Stimulated activated CD4-positive, alpha-beta T cell treated with anti-CD3 and anti-CD28 coated beads, TNF-alpha, amount 100 ng/mL, for 24 hours (primary cell): ENCODE results near the gene MYO16.

ENCODE experiments used
- DNase-seq, 3 experiments: peaks; one replicate each; pipeline ENCODE4 v3.0.0-alpha.2; 2020; ENCODE audit warnings: low read depth in 3 of 3

The MYO16 gene

GRCh38 chr13:108629181-108629752, at the start of gene MYO16:
MYO16 (plus strand) TSS chr13:108629611; CDS start chr13:108629845, 234 bp downstream.
- no peak for DNase-seq

DNA sequence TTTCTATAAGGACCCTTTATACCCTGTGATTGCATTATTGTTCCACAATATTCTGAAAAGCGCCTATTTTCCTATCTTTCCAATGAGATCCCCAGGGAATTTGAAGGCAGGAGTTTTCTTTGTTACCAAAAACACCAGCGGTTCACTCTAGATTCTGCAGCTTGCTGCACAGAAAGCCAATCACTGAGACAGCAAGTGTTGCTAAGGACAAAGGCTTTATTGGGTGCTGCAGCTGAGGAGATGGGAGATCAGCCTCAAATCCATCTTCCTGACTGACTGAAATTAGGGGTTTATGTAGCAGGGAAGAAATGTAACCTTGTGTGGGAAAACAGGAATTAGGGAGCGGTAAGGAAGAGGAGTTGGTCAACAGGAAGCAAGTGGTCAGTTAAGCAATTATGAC, 42.6 kb upstream of the MYO16 start:
- no peak for DNase-seq

GRCh38 chr13:108588516-108588915, 40.9 kb upstream of the MYO16 start:
- no peak for DNase-seq

GRCh38 chr13:108594153-108594552, 35.3 kb upstream of the MYO16 start:
- DNase-seq, result no peak

DNA sequence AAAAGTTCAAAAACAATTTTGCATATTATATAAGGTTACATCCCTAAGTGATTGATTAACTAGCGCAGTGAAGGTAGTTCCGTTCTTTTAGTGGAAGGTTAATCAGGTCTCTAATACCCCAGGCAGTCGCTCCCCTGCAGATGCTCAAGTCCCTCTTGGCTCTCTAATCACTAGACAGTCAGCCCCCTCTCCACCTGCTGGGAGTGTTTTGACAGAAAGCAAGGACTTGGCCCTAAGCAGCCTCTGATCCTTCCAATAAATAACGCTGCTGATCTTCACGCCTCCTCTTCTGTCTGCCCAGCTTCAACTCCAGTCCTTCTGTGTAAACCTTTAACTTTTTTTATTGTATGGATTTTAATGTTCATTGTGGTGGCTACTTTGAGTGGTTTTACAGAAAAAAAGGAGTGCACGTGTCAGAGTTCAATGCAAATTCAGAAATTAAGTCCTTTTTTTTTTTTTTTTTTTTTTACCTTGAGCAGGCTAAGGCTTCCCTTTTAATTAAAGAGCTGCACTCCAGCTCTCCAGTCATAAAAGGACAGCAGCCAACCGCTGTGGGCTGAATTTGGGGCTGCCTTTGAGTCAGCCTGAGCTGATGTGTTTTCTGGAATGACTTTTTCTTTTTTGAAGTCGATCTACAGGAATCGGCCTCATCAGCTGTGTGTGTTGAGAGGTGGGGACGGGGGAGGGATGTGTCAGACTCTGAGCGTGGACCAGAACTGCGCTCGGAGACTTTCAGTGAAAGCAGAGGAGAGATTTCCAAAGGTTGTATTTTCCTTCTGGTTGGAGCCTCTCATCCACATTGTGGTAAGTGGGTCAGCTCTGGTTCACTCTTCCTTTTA, 33.8 kb upstream of the MYO16 start:
- peak in 1 of 3 experiments; percentile 9 for DNase-seq

GRCh38 chr13:108597943-108598342, 31.5 kb upstream of the MYO16 start:
- no peak for DNase-seq

DNA sequence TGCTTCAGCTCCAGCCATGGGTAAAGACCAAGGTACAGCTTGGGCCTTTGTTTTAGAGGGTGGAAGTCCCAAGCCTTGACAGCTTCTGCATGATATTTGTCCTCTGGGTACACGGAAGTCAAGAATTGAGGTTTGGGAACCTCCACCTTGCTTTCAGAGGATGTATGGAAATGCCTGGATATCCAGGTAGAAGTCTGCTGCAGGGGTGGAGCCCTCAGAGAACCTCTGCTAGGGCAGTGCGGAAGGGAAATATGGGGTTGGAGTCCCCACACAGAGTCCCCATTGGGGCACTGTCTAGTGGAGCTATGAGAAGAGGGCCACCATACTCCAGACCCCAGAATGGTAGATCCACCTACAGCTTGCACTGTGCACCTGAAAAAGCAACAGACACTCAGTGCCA, 23.0 kb upstream of the MYO16 start:
- no peak for DNase-seq

DNA sequence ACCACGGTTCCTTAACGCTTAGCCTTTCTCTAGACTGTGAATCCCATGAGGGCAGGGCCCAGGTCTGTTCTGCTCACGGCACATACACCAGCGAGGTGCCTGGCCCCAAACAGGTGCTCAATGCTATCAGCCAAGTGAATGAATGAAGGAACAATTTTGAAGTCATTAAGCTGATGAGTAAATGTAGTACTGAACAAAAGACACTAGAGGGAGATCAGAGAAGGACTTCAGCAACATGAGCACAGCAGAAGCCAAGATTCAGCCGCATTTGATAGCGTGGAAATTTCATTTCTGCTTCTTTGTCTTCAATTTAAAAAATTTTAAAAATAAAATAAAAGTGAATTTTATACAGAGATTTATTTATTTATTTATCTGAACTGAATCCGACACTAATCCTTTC, 20.1 kb upstream of the MYO16 start:
- DNase-seq, result no peak

- no peak for DNase-seq
Observed at GRCh38 chr13:108610507-108610906, 18.9 kb upstream of the MYO16 start.

- no peak for DNase-seq
Observed at GRCh38 chr13:108615241-108615640, 14.2 kb upstream of the MYO16 start.

DNA sequence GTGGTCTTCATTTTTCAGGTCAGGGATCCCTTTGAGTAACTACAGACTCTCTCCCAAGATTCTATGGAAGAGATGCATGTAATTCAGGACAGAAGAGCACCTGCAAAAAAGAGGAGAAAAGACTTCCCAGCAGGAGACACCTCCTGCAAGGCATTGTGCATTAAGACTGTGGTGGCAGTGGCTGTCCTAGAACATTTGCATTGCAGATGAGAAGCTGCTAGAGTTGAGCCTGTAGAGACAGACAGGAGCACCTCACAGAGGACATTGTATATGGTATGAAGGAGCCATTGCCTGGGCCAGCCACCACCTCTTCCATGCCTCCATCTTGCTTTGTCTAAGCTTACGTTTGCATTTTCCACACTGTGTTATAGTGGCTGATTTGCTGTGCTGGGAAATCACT, 11.2 kb upstream of the MYO16 start:
- DNase-seq, result no peak

GRCh38 chr13:108621462-108621861, 7.9 kb upstream of the MYO16 start:
- no peak for DNase-seq

GRCh38 chr13:108624108-108624507, 5.3 kb upstream of the MYO16 start:
- no peak for DNase-seq

DNA sequence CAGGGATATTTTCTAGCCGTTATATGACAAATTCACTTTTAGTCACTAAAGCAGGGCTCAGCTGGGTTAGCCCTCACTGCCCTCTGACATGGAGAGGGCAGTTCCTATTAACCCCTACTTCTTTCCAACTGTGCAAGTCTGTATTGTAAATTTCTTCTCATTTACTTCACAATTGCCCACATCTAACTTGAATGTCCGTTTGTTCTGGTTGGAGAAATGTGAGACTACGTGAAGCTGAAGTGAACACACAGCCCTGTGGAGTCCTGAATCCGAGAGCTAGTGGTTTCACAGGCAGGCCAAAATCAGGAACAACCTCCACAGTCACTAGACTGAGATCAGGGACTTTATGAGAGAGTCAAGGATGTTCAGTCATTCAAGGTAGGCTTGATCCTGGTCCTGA, 4.4 kb upstream of the MYO16 start:
- DNase-seq, result no peak

GRCh38 chr13:108629988-108630387, 577 bp downstream of the MYO16 start:
- no peak for DNase-seq

DNA sequence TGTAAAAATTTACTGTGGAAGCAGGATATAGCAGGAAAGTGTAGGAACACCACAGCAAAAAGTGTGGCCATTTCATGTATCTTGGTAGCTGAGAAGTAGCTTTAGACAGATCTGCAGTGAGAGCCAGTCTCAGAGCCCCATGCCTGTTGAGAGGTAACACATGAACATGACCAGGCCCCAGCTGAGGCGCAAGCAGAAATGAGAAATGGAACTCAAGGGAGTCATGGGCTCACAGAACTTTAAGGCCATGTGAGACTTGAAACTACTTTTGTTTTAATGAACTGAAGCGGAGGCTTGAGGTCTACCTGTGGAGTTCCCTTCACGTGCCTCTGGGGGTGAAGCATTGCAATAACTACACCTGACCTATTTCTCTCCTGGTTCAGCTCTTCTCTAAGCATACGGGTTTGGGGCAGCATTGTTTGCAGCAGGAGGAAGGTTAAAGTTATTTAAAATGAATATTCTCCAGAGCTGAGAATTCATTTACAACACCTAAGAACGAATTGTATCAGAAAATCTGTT, 3.3 kb downstream of the MYO16 start:
- no peak for DNase-seq

GRCh38 chr13:108638901-108639300, 9.5 kb downstream of the MYO16 start:
- no peak for DNase-seq

DNA sequence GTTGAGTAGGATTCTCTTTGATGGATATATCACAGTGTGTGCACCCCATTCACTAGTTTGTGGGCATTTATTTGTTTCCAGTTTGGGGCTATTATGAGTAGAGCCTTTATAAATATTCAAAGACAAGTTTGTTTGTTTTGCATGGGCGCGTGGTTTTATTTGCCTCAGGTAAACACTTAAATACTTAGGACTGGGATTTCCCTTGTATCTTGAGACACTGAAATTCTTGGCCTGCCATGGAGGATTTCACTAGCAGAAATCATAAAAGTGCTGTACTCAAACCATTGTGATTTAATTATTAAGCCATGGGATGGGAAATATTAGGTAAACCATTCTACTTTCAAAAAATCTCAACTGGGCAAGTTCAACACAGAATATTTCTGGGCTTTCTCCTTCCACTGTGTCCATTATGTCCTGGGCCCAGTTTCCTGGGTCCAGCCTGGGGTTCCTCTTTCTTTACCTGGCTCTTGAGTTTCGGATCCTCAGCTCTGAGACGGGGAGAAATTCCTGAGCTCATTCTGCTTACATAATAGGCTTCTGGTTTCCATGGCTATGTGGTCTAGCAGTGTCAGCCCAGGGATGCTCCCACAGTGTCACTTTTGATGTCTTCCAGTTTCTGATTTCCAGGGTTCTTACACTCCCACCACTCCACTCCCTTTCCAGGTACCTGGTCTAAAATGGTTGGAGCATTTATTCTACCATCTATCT, 14.4 kb downstream of the MYO16 start:
- DNase-seq, result no peak

DNA sequence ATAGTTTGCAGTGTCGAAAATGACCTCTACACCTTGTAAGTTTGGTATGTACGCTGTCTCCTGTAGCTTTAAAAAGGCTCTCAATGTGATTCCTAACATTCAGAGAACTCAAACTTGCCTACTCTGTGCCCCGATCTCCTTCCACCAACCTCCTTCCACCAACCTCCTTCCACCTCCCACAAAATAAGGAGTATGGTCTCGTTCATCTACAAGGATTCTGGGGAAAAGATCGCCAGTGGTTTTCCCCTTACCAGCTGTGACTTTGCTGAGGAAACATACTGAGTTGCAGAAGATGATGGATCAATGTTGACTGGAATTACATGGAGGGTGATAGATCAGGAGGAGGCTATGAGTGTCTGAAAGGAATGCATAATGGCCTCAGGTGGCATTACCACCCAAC, 16.0 kb downstream of the MYO16 start:
- DNase-seq, result no peak

DNA sequence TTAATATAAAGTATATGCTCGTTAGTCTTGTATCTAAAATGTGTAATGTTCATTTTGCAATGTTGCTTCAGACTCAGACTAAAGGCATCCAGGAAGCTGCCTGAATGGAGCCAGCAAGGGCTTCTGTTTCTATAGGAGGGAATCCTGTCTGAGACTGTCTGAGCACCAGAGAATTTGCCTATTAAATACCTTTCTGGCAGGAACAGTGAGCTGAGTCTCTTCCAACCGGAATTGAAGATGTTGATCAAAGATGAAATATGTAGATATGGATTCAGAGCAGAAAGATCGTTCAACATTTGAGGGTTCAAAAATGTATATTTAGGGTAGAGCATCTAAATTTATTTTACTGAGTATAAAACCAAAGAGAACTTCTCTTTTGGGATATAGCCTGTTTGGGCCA, 20.9 kb downstream of the MYO16 start:
- DNase-seq, result no peak

DNA sequence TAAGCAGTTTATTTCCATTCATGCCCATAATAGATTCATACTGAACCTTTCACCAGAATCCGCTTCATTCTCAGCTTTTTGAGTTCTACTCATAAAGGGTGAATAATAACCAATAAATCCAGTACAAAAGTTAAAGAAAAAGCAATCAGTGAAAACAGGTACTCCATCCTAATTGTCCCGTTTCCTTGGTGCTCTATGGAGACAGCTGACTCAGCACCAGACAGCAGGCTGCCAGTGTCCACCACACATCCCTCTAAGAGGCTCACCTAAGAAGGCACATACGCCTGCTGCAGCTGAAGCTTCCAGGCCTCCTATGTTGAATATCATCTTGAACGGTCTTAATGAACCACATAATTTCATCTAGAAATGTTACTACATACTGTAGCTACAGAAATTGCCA, 27.3 kb downstream of the MYO16 start:
- no peak for DNase-seq

DNA sequence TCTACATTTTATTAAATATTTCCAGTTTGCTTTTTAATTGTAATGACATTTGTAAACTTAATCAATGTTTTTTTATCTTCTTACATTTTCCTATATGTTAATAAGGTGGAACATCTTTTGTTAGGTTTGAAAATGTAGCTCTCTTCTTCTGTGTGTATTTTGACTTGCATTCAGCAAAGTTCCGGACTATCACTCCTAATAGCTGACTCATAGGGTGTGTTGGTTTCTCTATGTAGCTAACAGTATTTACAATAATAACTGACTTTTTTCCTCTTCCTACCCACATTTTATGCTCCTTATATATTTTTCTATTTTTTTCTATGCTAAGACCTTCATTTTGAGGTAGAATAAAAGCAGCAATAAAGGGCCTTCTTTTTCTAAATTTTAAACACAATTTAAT, 28.1 kb downstream of the MYO16 start:
- no peak for DNase-seq

DNA sequence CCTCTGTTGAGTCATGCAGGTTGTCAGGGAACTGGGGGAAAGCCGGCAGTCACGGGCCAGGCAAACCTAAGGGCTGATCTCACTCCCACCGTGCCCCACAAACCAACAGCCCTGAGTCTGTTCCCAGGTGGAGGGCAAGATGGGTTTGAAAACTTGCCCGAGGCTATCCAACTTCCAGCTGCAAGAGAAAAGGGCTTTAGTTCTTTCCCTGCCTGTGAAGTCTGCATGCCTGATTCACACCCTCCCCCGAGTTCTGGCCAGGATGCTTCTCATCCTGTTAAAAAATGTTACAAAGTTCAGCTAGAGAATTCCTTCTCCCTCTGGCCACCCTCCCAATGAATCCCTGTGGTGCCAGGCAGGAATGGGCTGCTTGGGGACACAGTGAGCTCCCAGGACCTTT, 33.1 kb downstream of the MYO16 start:
- no peak for DNase-seq
